Fibroblast of the aortic adventitia (primary cell): ENCODE measurements around the gene TBC1D22A. TPM values are rescaled to one million over a fixed set of nuclear protein-coding genes. Genes with fewer than 3 reads are reported as not detected.

ENCODE experiments used
- DNase-seq: peaks from one replicate; pipeline ENCODE4 v3.0.0-alpha.2; 2010; ENCODE audit warnings: low read depth
- H3K4me3 ChIP-seq: 2 replicates; pipeline ENCODE4 v1.5.1; 2011; ENCODE audit warnings: low read depth, mild to moderate bottlenecking, control low read depth, low read length, moderate library complexity
- total RNA-seq: library from RNA; depleted of rRNA; stranded (reverse); fragments of >200 nt; gene quantifications from 2 replicates; pipeline ENCODE4 v1.2.3, GENCODE V29; 2012; ENCODE audit warnings: low replicate concordance
- TF ChIP-seq, protein P1 (sequence below): IDR thresholded peaks from 2 replicates; pipeline ENCODE4 v1.5.1; 2011; ENCODE audit warnings: mild to moderate bottlenecking, low read length, control low read depth, inconsistent platforms; ENCODE audit not compliant: insufficient read depth

Gene TBC1D22A
- total RNA-seq, 1 donor = 13.8 TPM

DNA sequence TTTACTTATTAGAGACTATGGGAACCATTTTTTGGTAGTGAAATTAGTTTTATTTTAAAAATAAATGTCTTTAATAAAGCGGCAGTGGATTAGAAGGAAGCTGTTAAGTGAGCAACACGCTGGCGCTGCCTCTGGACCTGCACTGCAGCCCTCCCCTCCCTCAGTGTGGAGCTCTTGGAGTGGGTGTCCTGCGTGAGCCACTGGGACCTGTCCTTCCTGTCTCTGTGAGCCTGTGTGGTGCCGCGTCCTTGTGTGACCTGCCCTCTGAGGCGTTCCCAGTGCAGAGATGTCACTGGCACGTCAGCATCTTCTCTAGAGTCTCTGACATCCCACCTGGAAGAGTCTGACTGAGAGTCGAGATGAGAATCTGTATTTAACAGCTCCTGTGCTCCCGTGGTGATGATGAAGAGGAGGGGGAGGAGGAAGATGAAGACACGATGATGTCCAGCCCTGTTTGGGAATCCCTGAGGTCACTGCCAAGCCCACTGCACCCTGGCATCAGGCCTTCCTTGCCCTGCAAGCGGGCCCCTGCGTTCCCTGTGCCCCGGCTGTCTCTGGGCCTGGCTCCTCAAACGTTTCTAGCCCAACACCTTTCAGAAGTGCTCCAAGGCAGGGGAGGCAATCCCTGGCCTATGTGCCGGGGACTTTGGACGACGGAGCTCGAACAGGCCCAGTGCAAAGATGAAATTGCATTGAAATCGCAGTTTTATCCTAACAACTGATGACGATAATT is 271.8 kb downstream of the TBC1D22A start:
- no peak for DNase-seq
- H3K4me3 ChIP-seq = no peak overlapping the region
- TF ChIP-seq, protein P1, sequence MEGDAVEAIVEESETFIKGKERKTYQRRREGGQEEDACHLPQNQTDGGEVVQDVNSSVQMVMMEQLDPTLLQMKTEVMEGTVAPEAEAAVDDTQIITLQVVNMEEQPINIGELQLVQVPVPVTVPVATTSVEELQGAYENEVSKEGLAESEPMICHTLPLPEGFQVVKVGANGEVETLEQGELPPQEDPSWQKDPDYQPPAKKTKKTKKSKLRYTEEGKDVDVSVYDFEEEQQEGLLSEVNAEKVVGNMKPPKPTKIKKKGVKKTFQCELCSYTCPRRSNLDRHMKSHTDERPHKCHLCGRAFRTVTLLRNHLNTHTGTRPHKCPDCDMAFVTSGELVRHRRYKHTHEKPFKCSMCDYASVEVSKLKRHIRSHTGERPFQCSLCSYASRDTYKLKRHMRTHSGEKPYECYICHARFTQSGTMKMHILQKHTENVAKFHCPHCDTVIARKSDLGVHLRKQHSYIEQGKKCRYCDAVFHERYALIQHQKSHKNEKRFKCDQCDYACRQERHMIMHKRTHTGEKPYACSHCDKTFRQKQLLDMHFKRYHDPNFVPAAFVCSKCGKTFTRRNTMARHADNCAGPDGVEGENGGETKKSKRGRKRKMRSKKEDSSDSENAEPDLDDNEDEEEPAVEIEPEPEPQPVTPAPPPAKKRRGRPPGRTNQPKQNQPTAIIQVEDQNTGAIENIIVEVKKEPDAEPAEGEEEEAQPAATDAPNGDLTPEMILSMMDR = no peak

DNA sequence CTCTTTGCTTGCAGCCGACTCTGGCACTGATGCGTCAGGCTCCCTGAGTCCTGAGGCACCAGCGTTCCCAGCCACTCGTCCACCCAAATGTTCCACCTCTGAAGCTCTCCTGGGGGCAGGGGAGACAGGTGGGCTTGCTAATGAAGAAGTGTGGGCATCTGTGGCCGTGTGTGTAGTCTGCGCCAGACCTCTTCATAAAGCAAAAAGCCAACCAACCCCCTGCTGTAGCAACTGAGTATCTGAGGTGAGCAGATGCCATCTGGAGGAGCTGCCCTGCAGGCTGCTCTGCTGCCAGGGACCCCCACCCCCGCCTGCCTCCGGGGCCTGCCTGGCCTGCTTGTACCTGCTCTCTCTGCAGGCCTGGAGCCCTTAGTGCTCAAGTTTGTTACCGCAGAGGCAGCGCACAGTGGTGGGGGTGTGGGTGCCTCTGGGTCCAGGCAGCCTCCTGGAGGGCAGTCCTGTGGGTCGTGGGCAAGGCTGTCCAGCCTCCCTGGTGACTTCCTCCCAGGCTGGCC is 272.5 kb downstream of the TBC1D22A start:
- H3K4me3 ChIP-seq = no peak overlapping the region
- TF ChIP-seq, protein P1 = no peak
- DNase-seq = no peak

DNA sequence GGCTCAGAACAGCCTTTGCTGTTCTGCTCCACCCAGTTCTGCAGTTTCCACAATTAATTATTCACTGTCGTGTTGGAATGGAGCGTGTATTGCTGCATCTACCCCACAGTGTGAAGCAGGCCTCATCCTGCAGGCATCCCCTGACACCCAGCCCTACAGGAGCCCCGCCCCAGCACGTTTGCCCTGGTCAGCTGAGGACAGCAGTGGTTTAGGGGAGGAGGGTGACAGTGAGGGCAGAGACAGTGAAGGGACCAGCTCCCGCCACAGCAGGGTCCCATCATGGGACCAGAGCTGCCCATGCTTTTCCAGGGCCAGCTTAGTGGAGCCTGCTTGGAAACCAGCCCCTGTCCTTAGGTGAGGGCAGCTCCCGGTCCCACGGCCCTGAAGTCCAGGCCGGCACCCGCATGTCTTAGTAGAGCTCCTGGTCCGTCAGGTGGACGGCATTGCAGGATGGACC is 273.0 kb downstream of the TBC1D22A start:
- no peak overlapping the region for H3K4me3 ChIP-seq
- no peak for DNase-seq
- TF ChIP-seq, protein P1 = no peak

DNA sequence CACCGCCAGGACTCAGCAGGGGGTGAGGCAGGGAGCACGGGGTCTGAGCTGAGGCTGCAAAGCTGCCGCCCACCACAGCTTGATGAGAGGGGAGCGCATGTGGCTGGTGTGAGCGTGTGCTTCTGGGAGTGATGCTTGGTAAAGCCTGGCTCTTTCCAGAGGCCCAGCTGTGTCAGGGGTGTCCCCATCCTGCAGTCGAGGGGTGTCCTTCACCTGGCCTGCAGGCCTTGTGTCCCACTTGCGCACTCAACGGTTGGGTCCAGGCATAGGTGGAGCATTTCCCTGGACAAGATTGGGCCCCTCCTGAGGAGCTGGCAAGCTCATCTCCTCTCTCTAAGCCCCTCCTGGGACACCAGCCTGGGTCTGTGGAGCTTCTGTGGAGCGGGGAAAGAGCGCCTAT is 273.9 kb downstream of the TBC1D22A start:
- no peak overlapping the region for H3K4me3 ChIP-seq
- TF ChIP-seq, protein P1 = no peak
- no peak for DNase-seq

DNA sequence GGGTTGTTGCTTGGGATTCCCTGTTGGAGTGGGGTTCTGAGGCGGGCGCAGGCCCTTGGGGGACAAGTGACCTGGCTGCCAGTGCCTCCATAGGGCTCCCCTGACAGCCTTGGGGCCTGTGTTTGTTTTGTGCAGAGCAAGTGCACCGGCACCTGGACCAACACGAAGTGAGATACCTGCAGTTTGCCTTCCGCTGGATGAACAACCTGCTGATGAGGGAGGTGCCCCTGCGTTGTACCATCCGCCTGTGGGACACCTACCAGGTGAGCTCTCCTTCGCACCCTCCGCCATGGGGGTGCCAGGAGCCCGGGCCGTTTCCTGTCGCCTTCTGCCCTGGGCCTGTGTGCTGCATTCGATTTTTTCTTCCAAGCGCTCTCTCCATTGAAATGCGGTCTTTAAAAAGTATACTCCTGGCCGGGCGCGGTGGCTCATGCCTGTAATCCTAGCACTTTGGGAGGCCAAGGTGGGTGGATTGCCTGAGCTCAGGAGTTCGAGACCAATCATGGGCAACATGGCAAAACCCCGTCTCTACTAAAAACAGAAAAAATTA is 274.6 kb downstream of the TBC1D22A start:
- no peak for DNase-seq
- TF ChIP-seq, protein P1 = no peak
- H3K4me3 ChIP-seq = no peak overlapping the region

DNA sequence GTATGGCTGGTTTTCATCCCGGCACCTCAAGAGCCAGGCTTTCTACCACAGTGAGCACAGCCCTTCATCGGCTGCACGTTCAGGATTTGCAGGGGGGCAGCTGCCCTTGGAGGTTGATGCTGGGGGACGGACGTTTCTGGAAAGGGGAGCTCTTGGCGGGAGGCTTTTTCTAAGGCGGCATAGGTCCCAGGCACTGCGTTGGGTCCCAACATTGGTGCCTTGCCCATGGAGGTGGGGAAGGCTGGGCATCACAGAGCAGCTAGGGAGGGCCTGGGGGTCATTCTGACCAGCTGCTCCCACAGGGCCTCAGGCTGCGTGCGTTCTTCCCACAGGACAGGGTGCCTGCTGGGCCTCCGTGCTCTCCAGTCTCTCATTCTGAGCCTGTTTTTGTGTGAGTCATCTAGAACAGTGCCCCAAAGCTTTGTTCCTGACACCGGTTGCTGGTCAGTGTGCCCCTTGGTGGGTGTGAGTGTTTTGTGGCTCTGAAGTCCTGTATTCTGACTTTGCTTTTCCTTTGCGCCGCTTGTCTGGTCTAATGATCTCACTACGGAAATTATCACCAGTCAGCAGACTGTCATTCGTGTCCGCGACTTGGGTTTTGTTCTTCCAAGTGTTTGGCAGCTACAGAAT is 275.9 kb downstream of the TBC1D22A start:
- no peak overlapping the region for H3K4me3 ChIP-seq
- no peak for DNase-seq
- TF ChIP-seq, protein P1 = no peak
